Measurements from ENCODE around the gene ATG4A. TPM values are rescaled to one million over a fixed set of nuclear protein-coding genes. Genes with fewer than 3 reads are reported as not detected.

Gene ATG4A
- total and polyA plus RNA-seq, 2 of the 8 experiments (the other 6 are each of a cell fraction or from before 2014, with no cell fraction given), result 1.2 to 2.0 TPM

DNA sequence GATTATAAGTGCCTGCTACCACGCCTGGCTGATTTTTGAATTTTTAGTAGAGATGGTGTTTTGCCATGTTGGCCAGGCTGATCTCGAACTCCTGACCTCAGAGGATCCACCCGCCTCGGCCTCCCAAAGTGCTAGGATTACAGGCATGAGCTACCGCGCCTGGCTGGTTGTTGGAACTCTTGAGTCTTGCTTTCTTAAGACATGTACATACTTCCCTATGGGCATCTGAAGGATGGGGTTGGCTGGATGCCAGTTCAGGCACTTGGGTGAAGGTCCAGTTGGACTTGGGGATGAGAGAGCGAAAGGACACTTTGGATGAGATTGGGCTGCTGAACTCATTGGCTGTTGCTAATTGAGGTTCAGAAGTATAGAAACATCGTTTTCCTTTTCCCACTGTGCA, 40.5 kb downstream of the ATG4A start:
- no peak overlapping the region for H2BK120ac ChIP-seq (replicated peaks; ENCODE audit: low read depth, low read length)

More for the DNA sequence above, 40.5 kb downstream of the ATG4A start:
- Histone ChIP-seq H2BK15ac (ENCODE audit: low read length) (no peak overlapping the region), H2AFZ (ENCODE audit: low read length) (no peak overlapping the region), H3K79me1 (ENCODE audit: low read depth, low read length) (no peaks in the 10 kb centered on the region), H2AK5ac (ENCODE audit: low read depth, low read length) (no peak overlapping the region), H3K18ac (ENCODE audit: extremely low read depth, low read length) (no peak overlapping the region), H3K4me2 (ENCODE audit: insufficient read depth in 1 of 2, low read depth in 2 of 2, low read length in 2 of 2) (no peak overlapping the region), H3K14ac (ENCODE audit: insufficient read length) (no peak overlapping the region), H3K23ac (ENCODE audit: insufficient read length) (no peak overlapping the region), H3K4ac (replicated peaks; ENCODE audit: insufficient read length, low read depth, low read length) (no peak overlapping the region), H2BK20ac (ENCODE audit: low read length) (no peak overlapping the region), H3K36me3 (ENCODE audit: control insufficient read depth in 2 of 4, insufficient read depth in 4 of 4, low read length in 3 of 4) (no peaks in the 10 kb centered on the region), H3K9ac (replicated peaks in 1 of 4; ENCODE audit: extremely low read depth in 1 of 4, low read depth in 3 of 4, low read length in 3 of 4) (no peak overlapping the region), H2BK5ac (ENCODE audit: low read depth, low read length) (no peak overlapping the region), H3K9me3 (ENCODE audit: insufficient read depth in 2 of 2, low read depth in 1 of 2, low read length in 1 of 2) (no peaks in the 10 kb centered on the region), H3K56ac (replicated peaks; ENCODE audit: insufficient read length, low read depth, low read length) (no peak overlapping the region), H4K20me1 (replicated peaks in 1 of 2; ENCODE audit: control insufficient read depth in 1 of 2, insufficient read depth in 2 of 2, low read length in 2 of 2) (no peaks in the 10 kb centered on the region), H4K91ac (replicated peaks; ENCODE audit: insufficient read length, low read length) (no peak overlapping the region), H3K27me3 (replicated peaks in 1 of 4; ENCODE audit: control insufficient read depth in 3 of 4, extremely low read depth in 1 of 4, insufficient read depth in 3 of 4, low read length in 3 of 4) (no peaks in the 10 kb centered on the region), H4K8ac (ENCODE audit: extremely low read depth, insufficient read depth, low read length) (no peak overlapping the region), H3K4me3 (ENCODE audit: extremely low read depth in 1 of 4, insufficient read depth in 2 of 4, low read depth in 3 of 4, low read length in 4 of 4) (no peak overlapping the region), H3K27ac (ENCODE audit: low read depth, low read length) (no peak overlapping the region), H3K23me2 (ENCODE audit: low read depth, low read length) (no peaks in the 10 kb centered on the region), H2BK12ac (ENCODE audit: low read depth, low read length) (no peak overlapping the region), H4K5ac (ENCODE audit: insufficient read length, low read depth, low read length) (no peak overlapping the region), H3K79me2 (ENCODE audit: control insufficient read depth in 1 of 2, insufficient read depth in 2 of 2, low read length in 2 of 2) (no peaks in the 10 kb centered on the region), H3K4me1 (replicated peaks in 1 of 4; ENCODE audit: control insufficient read depth in 3 of 4, insufficient read depth in 4 of 4, low read length in 3 of 4) (peaks cover 0 to 1% (median 0%) of the 10 kb centered on the region in 4 experiments; a peak in 1 of 7 replicates)
- CTCF ChIA-PET (ENCODE audit: partially characterized antibody), result interaction anchor here (1.0 kb wide), 1 partner anchor 9 kb away, joined by 4 read pairs; no protein-coding TSS in a partner anchor
- FAIRE-seq (no peak), DNase-seq (ENCODE audit: low read depth in 1 of 2, low spot score in 2 of 2) (no peak)
- POLR2A ChIA-PET (ENCODE audit: partially characterized antibody), result no interaction called here
- WGBS, 2 experiments (ENCODE audit: extremely low coverage in 1 of 2, insufficient coverage in 1 of 2, insufficient read length in 1 of 2, insufficient replicate concordance in 2 of 2, low coverage in 1 of 2, low lambda C conversion rate in 2 of 2, missing lambda C conversion rate in 1 of 2), result 96% methylated on average over 4 of the region's 8 CpGs; no CpG with 5 or more reads in 1 of the 2 experiments
- TF ChIP-seq TAF7 (optimal IDR thresholded peaks at IDR 0.05; ENCODE audit: borderline replicate concordance, low read depth, low read length), result no peak
- no peak for TF ChIP-seq CHD2 (IDR thresholded peaks at IDR 0.05; ENCODE audit: low read length)
- TF ChIP-seq NRF1 (IDR thresholded peaks at IDR 0.05; ENCODE audit: low read depth, low read length), result no peak
- no peak for TF ChIP-seq EGR1 (IDR thresholded peaks at IDR 0.05; ENCODE audit: borderline replicate concordance, low read depth, low read length)
- no peak for TF ChIP-seq EZH2 (IDR thresholded peaks at IDR 0.05; ENCODE audit: low read depth, low read length, severe bottlenecking)
- no peak for TF ChIP-seq KDM1A (IDR thresholded peaks at IDR 0.05; ENCODE audit: borderline replicate concordance, low read length)

Data from H1 (cell line).